Natural killer cell (primary cell): ENCODE results near the gene RAD54L2. TPM values are rescaled to one million over a fixed set of nuclear protein-coding genes. Genes with fewer than 3 reads are reported as not detected.
A peak's percentile ranks its signal among the peaks of the same experiment; 100 is the strongest.
"Not testable (repeated sequence)": the region's sequence is repeated elsewhere in the genome, so short reads cannot be mapped to it uniquely, and the experiment has no call there.

Experiments used
- ATAC-seq, 3 donors: fragments of 150-1000 bp in 2 of 3; fragments of 200-7000 bp in 1 of 3; cut with Tn5 transposase; 1 replicate in 1 of 3; 2 replicates in 2 of 3; pipeline ENCODE4 v1.10.0; 2021; ENCODE audit warnings: mild to moderate bottlenecking in 2 of 3, moderate library complexity in 2 of 3
- DNase-seq, 2 donors: peaks; one replicate each; pipeline versions ENCODE4 v3.0.0 to v3.0.0-alpha.2; 2013 to 2021; ENCODE audit warnings: mixed read lengths in 1 of 2
- H3K27ac ChIP-seq: one replicate; pipeline ENCODE4 v1.5.1; 2013; ENCODE audit warnings: mild to moderate bottlenecking, low read length
- H3K27me3 ChIP-seq: one replicate; pipeline ENCODE4 v1.6.1; 2013; ENCODE audit warnings: low read length; ENCODE audit not compliant: control insufficient read depth, insufficient read depth
- H3K36me3 ChIP-seq: one replicate; pipeline ENCODE4 v1.6.1; 2013; ENCODE audit warnings: low read length; ENCODE audit not compliant: control insufficient read depth, insufficient read depth
- H3K4me1 ChIP-seq: one replicate; pipeline ENCODE4 v1.6.1; 2013; ENCODE audit warnings: low read length; ENCODE audit not compliant: control insufficient read depth, insufficient read depth
- H3K4me3 ChIP-seq: one replicate; pipeline ENCODE4 v1.5.1; 2013; ENCODE audit warnings: low read length
- H3K9me3 ChIP-seq: one replicate; pipeline ENCODE4 v1.6.1; 2013; ENCODE audit warnings: low read length; ENCODE audit not compliant: control insufficient read depth, insufficient read depth
- H3K27ac Mint-ChIP-seq, 2 donors: one replicate each; pipeline ENCODE4 v1.8.0; 2022; ENCODE audit warnings: mild to moderate bottlenecking in 2 of 2, mixed read lengths in 2 of 2, moderate library complexity in 1 of 2
- H3K27me3 Mint-ChIP-seq, 2 donors: one replicate each; pipeline ENCODE4 v1.8.0; 2022; ENCODE audit warnings: low read depth in 2 of 2, mixed read lengths in 2 of 2
- H3K36me3 Mint-ChIP-seq: one replicate; pipeline ENCODE4 v1.8.0; 2022; ENCODE audit warnings: mixed read lengths
- H3K4me1 Mint-ChIP-seq, 2 donors: one replicate each; pipeline ENCODE4 v1.8.0; 2022; ENCODE audit warnings: mixed read lengths in 2 of 2
- H3K4me3 Mint-ChIP-seq: one replicate; pipeline ENCODE4 v1.8.0; 2022; ENCODE audit warnings: mild to moderate bottlenecking, moderate library complexity, mixed read lengths
- H3K9me3 Mint-ChIP-seq, 2 donors: one replicate each; pipeline ENCODE4 v1.8.0; 2022; ENCODE audit warnings: mixed read lengths in 2 of 2
- CTCF ChIP-seq: fragments of 200-600 bp; IDR thresholded peaks from one replicate; pipeline ENCODE4 v1.8.0; 2022; ENCODE audit warnings: antibody characterized with exemption
- whole genome bisulfite sequencing: methylation state at CpG from one replicate; pipeline ENCODE4 v1.1.7; 2013; ENCODE audit warnings: missing lambda C conversion rate; ENCODE audit not compliant: insufficient coverage; 5-methylcytosine and 5-hydroxymethylcytosine counted together
- intact Hi-C: fragments of 100-400 bp; cut with micrococcal nuclease; formaldehyde crosslinking; loops from one replicate; pipeline ENCODE4 v1.14.2; 2022
- total RNA-seq, 4 donors: library from RNA; stranded (reverse); fragments of 120-200 nt in 1 of 4; gene quantifications; one replicate each; pipeline versions ENCODE4 v1.2.3 to v1.2.4, GENCODE V29; 2013 to 2022

RAD54L2 gene
- total RNA-seq, 3 donors from 2014 or later (not counting 1 experiment from before 2014, with no cell fraction given): 49.7 to 59.1 (median 57.9) TPM

- no peak overlapping the region for H3K4me3 Mint-ChIP-seq
- intact Hi-C loops: no loop called here
- TF ChIP-seq CTCF: no peak
- Histone ChIP-seq H3K27ac (no peak overlapping the region), H3K4me3 (no peak overlapping the region), H3K9me3 (no peaks in the 10 kb centered on the region), H3K4me1 (no peaks in the 10 kb centered on the region), H3K27me3 (no peaks in the 10 kb centered on the region), H3K36me3 (peaks cover 2% of the 10 kb centered on the region)
- DNase-seq (no peak), ATAC-seq (no peak)
- H3K27ac Mint-ChIP-seq: peak overlapping the region in 1 of 2 donors; percentile 17
- no peaks in the 10 kb centered on the region for H3K36me3 Mint-ChIP-seq
- WGBS: 67% methylated on average over 3 of the region's 4 CpGs
- H3K27me3 Mint-ChIP-seq: no peaks in the 10 kb centered on the region
- H3K4me1 Mint-ChIP-seq: peaks cover 15 to 34% of the 10 kb centered on the region in 2 donors
- H3K9me3 Mint-ChIP-seq: no peaks in the 10 kb centered on the region
Observed at GRCh38 chr3:51559411-51559888, 20.9 kb downstream of the RAD54L2 start.

GRCh38 chr3:51559961-51560360 is 21.4 kb downstream of the RAD54L2 start:
- Histone ChIP-seq H3K4me3 (no peak overlapping the region), H3K27me3 (no peaks in the 10 kb centered on the region), H3K4me1 (no peaks in the 10 kb centered on the region), H3K27ac (no peak overlapping the region), H3K9me3 (no peaks in the 10 kb centered on the region), H3K36me3 (no peaks in the 10 kb centered on the region)
- DNase-seq (no peak), ATAC-seq (no peak)
- no peaks in the 10 kb centered on the region for H3K36me3 Mint-ChIP-seq
- H3K27me3 Mint-ChIP-seq: no peaks in the 10 kb centered on the region
- TF ChIP-seq CTCF: no peak
- no peak overlapping the region for H3K4me3 Mint-ChIP-seq
- intact Hi-C loops: no loop called here
- H3K4me1 Mint-ChIP-seq: peaks cover 15 to 34% of the 10 kb centered on the region in 2 donors
- no peaks in the 10 kb centered on the region for H3K9me3 Mint-ChIP-seq
- no peak overlapping the region for H3K27ac Mint-ChIP-seq

- H3K4me3 ChIP-seq, H3K27me3 Mint-ChIP-seq, H3K4me3 Mint-ChIP-seq, H3K9me3 Mint-ChIP-seq, DNase-seq, H3K4me1 ChIP-seq, H3K27me3 ChIP-seq, H3K27ac ChIP-seq, H3K36me3 Mint-ChIP-seq, H3K9me3 ChIP-seq, intact Hi-C loops, ATAC-seq, H3K36me3 ChIP-seq: not testable (repeated sequence)
- peaks cover 15 to 37% of the 10 kb centered on the region in 2 donors for H3K4me1 Mint-ChIP-seq
- WGBS: over 99% methylated on average over 4 of the region's 4 CpGs
- H3K27ac Mint-ChIP-seq: peak overlapping the region in 1 of 2 donors; percentile 20
Observed at GRCh38 chr3:51562403-51562802, 23.9 kb downstream of the RAD54L2 start.

- intact Hi-C loops: no loop called here
- DNase-seq: no peak
- no peak overlapping the region for H3K27ac Mint-ChIP-seq
- H3K4me3 Mint-ChIP-seq: no peak overlapping the region
- no peaks in the 10 kb centered on the region for H3K4me1 ChIP-seq
- WGBS: 24% methylated on average over 2 of the region's 2 CpGs
- ATAC-seq: no peak
- no peak overlapping the region for H3K27ac ChIP-seq
- H3K9me3 ChIP-seq: no peaks in the 10 kb centered on the region
- H3K4me1 Mint-ChIP-seq: peaks cover 10 to 26% of the 10 kb centered on the region in 2 donors
- no peaks in the 10 kb centered on the region for H3K27me3 Mint-ChIP-seq
- peaks cover 2% of the 10 kb centered on the region for H3K36me3 ChIP-seq
- H3K27me3 ChIP-seq: no peaks in the 10 kb centered on the region
- no peaks in the 10 kb centered on the region for H3K36me3 Mint-ChIP-seq
- H3K4me3 ChIP-seq: no peak overlapping the region
- H3K9me3 Mint-ChIP-seq: no peaks in the 10 kb centered on the region
- TF ChIP-seq CTCF: no peak
Observed at GRCh38 chr3:51568036-51568435, 29.5 kb downstream of the RAD54L2 start.
